Omental fat pad (tissue), 4 donors: ENCODE data around the gene PDE12. TPM values are rescaled to one million over a fixed set of nuclear protein-coding genes. Genes with fewer than 3 reads are reported as not detected.

Experiments used
- ATAC-seq: fragments of 150-250 bp; one replicate; pipeline ENCODE4 v1.9.1; 2016; ENCODE audit warnings: mild to moderate bottlenecking, moderate library complexity; ENCODE audit not compliant: low FRiP score
- DNase-seq: peaks from one replicate; pipeline ENCODE4 v3.0.0-alpha.2; 2019; ENCODE audit warnings: low spot score
- CTCF ChIP-seq, 3 donors: fragments of 450-650 bp; IDR thresholded peaks; one replicate each; pipeline ENCODE4 v1.5.1; 2016 to 2017; ENCODE audit warnings: antibody characterized with exemption in 3 of 3, mild to moderate bottlenecking in 3 of 3, moderate library complexity in 2 of 3
- total RNA-seq, 4 donors: library from RNA; depleted of rRNA; stranded (reverse); fragments of >200 nt; gene quantifications; one replicate each; pipeline ENCODE4 v1.1.0, GENCODE V29; 2016

Gene PDE12
- total RNA-seq, 4 donors from 2014 or later = 14.8 to 61.2 (median 21.4) TPM

GRCh38 chr3:57569859-57570450 lies 13.9 kb downstream of the PDE12 start:
- no peak for ATAC-seq
- no peak for TF ChIP-seq CTCF (IDR thresholded peaks at IDR 0.05)
- no peak for DNase-seq

- DNase-seq = no peak
Measured at GRCh38 chr3:57570878-57571277, 14.8 kb downstream of the PDE12 start.

GRCh38 chr3:57572096-57572495 lies 16.0 kb downstream of the PDE12 start:
- ATAC-seq (no peak), DNase-seq (no peak)
- TF ChIP-seq CTCF (IDR thresholded peaks at IDR 0.05) = no peak

More at GRCh38 chr3:57570878-57571277, 14.8 kb downstream of the PDE12 start:
- no peak for ATAC-seq
- no peak for TF ChIP-seq CTCF (IDR thresholded peaks at IDR 0.05)

DNA sequence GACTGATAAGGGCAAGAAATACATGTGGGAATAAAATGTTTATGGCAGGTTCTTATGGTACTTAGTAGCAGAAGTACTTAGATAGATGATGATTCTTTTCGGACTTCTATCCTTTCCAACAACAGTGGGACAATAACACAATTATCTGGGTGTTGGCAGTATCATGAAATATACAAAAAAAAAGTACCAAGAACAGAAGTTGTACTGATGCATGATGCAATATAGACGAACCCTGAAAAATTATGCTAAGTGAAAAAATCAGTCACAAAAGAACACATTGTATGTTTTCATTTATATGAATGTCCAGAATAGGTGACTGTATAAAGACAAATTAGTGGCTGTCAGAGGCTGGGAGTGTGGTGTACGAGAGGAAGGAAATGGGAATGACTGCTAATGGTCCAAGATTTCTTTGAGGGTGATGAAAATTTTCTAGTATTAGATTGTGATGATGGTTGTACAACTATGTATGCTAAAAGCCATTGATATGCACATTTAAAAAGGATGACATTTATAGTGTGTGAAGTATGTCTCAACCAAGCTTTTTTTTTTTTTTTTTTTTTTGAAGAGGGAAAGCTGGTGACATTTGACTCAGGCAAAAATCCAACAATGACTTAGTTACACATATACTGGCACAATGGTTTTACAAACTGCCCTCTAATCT lies 20.0 kb downstream of the PDE12 start:
- ATAC-seq (no peak), DNase-seq (no peak)
- no peak for TF ChIP-seq CTCF (IDR thresholded peaks at IDR 0.05)

GRCh38 chr3:57577801-57578200 lies 21.7 kb downstream of the PDE12 start:
- TF ChIP-seq CTCF (IDR thresholded peaks at IDR 0.05) = no peak
- no peak for ATAC-seq
- DNase-seq = no peak

DNA sequence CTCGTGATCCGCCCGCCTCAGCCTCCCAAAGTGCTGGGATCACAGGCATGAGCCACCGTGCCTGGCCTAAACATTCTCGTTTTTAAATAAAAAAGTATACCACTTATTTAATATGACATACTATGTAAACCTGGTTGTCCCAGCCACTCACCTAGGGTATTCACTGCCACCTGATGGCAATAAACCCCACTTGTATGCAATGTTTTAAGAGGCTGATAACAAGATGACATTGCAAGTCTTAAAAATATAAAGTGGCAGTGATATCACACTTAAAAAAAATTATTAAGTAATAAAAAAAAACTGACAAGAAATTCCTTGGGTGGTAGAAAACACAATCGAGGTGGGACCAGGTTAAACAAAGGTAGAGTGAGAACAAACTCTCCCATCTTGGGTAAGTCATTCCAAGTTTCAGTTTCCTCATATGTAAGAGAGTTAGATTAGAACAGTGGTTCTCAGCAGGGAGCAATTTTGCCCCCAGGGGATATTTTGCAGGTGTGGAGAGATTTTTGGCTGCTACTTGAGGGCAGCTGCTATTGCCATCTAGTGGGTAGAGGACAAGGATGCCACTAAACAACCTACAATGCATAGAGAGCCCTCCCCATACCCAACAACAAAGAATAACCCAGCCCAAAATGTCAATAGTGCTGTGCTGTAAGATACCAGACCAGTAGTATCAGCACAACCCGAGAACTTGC lies 26.5 kb downstream of the PDE12 start:
- no peak for DNase-seq
- no peak for TF ChIP-seq CTCF (IDR thresholded peaks at IDR 0.05)

More for the DNA sequence above, 26.5 kb downstream of the PDE12 start:
- no peak for ATAC-seq
